GM21786 (cell line): ENCODE measurements around the gene EIF3D.

Experiments used
- ATAC-seq: cut with Tn5 transposase; IDR thresholded peaks from one replicate; pipeline ENCODE4 v1.9.1; 2021; ENCODE audit not compliant: unreplicated experiment

The EIF3D gene

GRCh38 chr22:36510384-36510783 lies 18.6 kb downstream of the EIF3D start:
- ATAC-seq: no peak

- ATAC-seq: no peak
Observed at GRCh38 chr22:36507518-36508010, 21.4 kb downstream of the EIF3D start.

- ATAC-seq: peak; percentile 61
Observed at GRCh38 chr22:36506637-36507517, 22.1 kb downstream of the EIF3D start, which contains the start of gene FOXRED2. Gene FOXRED2, minus strand, starts transcription at chr22:36507040. Its CDS starts 618 bp downstream, at chr22:36506422.

GRCh38 chr22:36505998-36506635 lies 22.8 kb downstream of the EIF3D start:
- ATAC-seq: no peak

- no peak for ATAC-seq
Observed at GRCh38 chr22:36497910-36498665, 30.9 kb downstream of the EIF3D start.

GRCh38 chr22:36493690-36494110 lies 35.3 kb downstream of the EIF3D start:
- peak; percentile 43 for ATAC-seq

GRCh38 chr22:36492109-36492508 lies 36.9 kb downstream of the EIF3D start:
- ATAC-seq: no peak

- no peak for ATAC-seq
Observed at GRCh38 chr22:36491155-36491554, 37.8 kb downstream of the EIF3D start.

- ATAC-seq: no peak
Observed at GRCh38 chr22:36486619-36487384, 42.2 kb downstream of the EIF3D start.

GRCh38 chr22:36481393-36482168 lies 47.4 kb downstream of the EIF3D start, which contains the start of gene TXN2:
Gene TXN2, minus strand, starts transcription at chr22:36481640. Its CDS starts 803 bp downstream, at chr22:36480837.
- ATAC-seq: peak; percentile 79

GRCh38 chr22:36480941-36481392 lies 48.0 kb downstream of the EIF3D start:
- ATAC-seq: no peak

- no peak for ATAC-seq
Observed at GRCh38 chr22:36478966-36479365, 50.0 kb downstream of the EIF3D start.

GRCh38 chr22:36475341-36475740 lies 53.6 kb downstream of the EIF3D start:
- no peak for ATAC-seq

GRCh38 chr22:36472689-36473088 lies 56.3 kb downstream of the EIF3D start:
- no peak for ATAC-seq

- ATAC-seq: no peak
Observed at GRCh38 chr22:36471341-36471821, 57.6 kb downstream of the EIF3D start.

- no peak for ATAC-seq
Observed at GRCh38 chr22:36470994-36471331, 58.0 kb downstream of the EIF3D start.

- ATAC-seq: no peak
Observed at GRCh38 chr22:36470162-36470993, 58.6 kb downstream of the EIF3D start.

- ATAC-seq: no peak
Observed at GRCh38 chr22:36469094-36469710, 59.8 kb downstream of the EIF3D start.
